IMR-90 (cell line): ENCODE results near the gene WFDC5. TPM values are rescaled to one million over a fixed set of nuclear protein-coding genes. Genes with fewer than 3 reads are reported as not detected.
A peak's percentile ranks its signal among the peaks of the same experiment; 100 is the strongest.

ENCODE experiments used
- ATAC-seq: fragments of 200-7000 bp; cut with Tn5 transposase; 2 replicates; pipeline ENCODE4 v1.9.1; 2020; ENCODE audit warnings: low read depth, mild to moderate bottlenecking, moderate library complexity
- BruUV-seq: library from RNA; stranded (reverse); fragments of 400-500 nt; replicated peaks from 2 replicates; lab custom pipeline; 2021; lab: Mats Ljungman, UMichigan
- CTCF ChIA-PET: fragments of 300-600 bp; formaldehyde crosslinking; extraction: SDS; loops from one replicate; lab custom pipeline; 2021; ENCODE audit warnings: antibody characterized with exemption; lab: Yijun Ruan, JAX
- POLR2A ChIA-PET: fragments of 300-600 bp; sonication (Branson Sonifier 250); formaldehyde crosslinking; loops from one replicate; lab custom pipeline; 2022; ENCODE audit warnings: antibody characterized with exemption; ENCODE audit not compliant: unreplicated experiment; lab: Charles Lee
- DNase-seq: peaks from one replicate; pipeline ENCODE4 v3.0.0; 2013
- H2AFZ ChIP-seq: replicated peaks from 2 replicates; pipeline ENCODE3; 2013; ENCODE audit warnings: low read length, mild to moderate bottlenecking; ENCODE audit not compliant: poor library complexity
- H2AK5ac ChIP-seq: 2 replicates; pipeline ENCODE4 v1.6.1; 2013; ENCODE audit warnings: low read depth, low read length, inconsistent platforms
- H2AK9ac ChIP-seq: replicated peaks from 2 replicates; pipeline ENCODE3; 2013; ENCODE audit warnings: mild to moderate bottlenecking, low read depth, low read length, moderate library complexity; ENCODE audit not compliant: poor library complexity
- H2BK120ac ChIP-seq: 2 replicates; pipeline ENCODE4 v1.6.1; 2013; ENCODE audit warnings: low read depth, low read length, inconsistent platforms
- H2BK15ac ChIP-seq: 3 replicates; pipeline ENCODE4 v1.6.1; 2013; ENCODE audit warnings: low read depth, low read length, inconsistent platforms
- H2BK20ac ChIP-seq: 2 replicates; pipeline ENCODE4 v1.6.1; 2013; ENCODE audit warnings: low read depth, mild to moderate bottlenecking, inconsistent platforms, low read length, moderate library complexity
- H2BK5ac ChIP-seq: 2 replicates; pipeline ENCODE4 v1.6.1; 2013; ENCODE audit warnings: mild to moderate bottlenecking, low read depth, low read length, inconsistent platforms; ENCODE audit not compliant: poor library complexity, severe bottlenecking
- H3K14ac ChIP-seq: replicated peaks from 2 replicates; pipeline ENCODE4 v1.6.1; 2013; ENCODE audit warnings: low read depth, low read length, inconsistent platforms
- H3K18ac ChIP-seq: 2 replicates; pipeline ENCODE4 v1.6.1; 2013; ENCODE audit warnings: low read depth, low read length, control low read depth
- H3K23ac ChIP-seq: 2 replicates; pipeline ENCODE4 v1.6.1; 2013; ENCODE audit warnings: low read depth, low read length, inconsistent platforms
- H3K27ac ChIP-seq: 2 replicates; pipeline ENCODE4 v1.5.1; 2013; ENCODE audit warnings: mild to moderate bottlenecking, control low read depth, low read length; ENCODE audit not compliant: insufficient read depth
- H3K27me3 ChIP-seq: 2 replicates; pipeline ENCODE4 v1.6.1; 2013; ENCODE audit warnings: low read length; ENCODE audit not compliant: control insufficient read depth, insufficient read depth
- H3K36me3 ChIP-seq: 2 replicates; pipeline ENCODE4 v1.6.1; 2013; ENCODE audit warnings: low read length, mixed read lengths; ENCODE audit not compliant: control insufficient read depth, insufficient read depth
- H3K4ac ChIP-seq: 2 replicates; pipeline ENCODE4 v1.6.1; 2013; ENCODE audit warnings: low read depth, low read length, inconsistent platforms
- H3K4me1 ChIP-seq: 2 replicates; pipeline ENCODE4 v1.6.1; 2013; ENCODE audit warnings: low read length, mixed read lengths; ENCODE audit not compliant: control insufficient read depth, insufficient read depth
- H3K4me2 ChIP-seq: 2 replicates; pipeline ENCODE4 v1.6.1; 2013; ENCODE audit warnings: low read depth, mild to moderate bottlenecking, control low read depth, low read length, moderate library complexity
- H3K4me3 ChIP-seq: 2 replicates; pipeline ENCODE4 v1.5.1; 2013; ENCODE audit warnings: low read depth, mild to moderate bottlenecking, control low read depth, low read length, moderate library complexity; ENCODE audit not compliant: insufficient read depth
- H3K56ac ChIP-seq: 2 replicates; pipeline ENCODE4 v1.6.1; 2013; ENCODE audit warnings: low read length, inconsistent platforms; ENCODE audit not compliant: insufficient read depth; ENCODE audit errors: extremely low read depth
- H3K79me1 ChIP-seq, 2 experiments: 2 replicates each; pipeline ENCODE4 v1.6.1; 2013; ENCODE audit warnings: low read length in 2 of 2, inconsistent platforms in 1 of 2, low read depth in 1 of 2
- H3K9ac ChIP-seq: 2 replicates; pipeline ENCODE4 v1.6.1; 2013; ENCODE audit warnings: low read depth, low read length, control low read depth
- H3K9me1 ChIP-seq: 2 replicates; pipeline ENCODE4 v1.6.1; 2013; ENCODE audit warnings: low read length, inconsistent platforms; ENCODE audit not compliant: insufficient read depth
- H3K9me3 ChIP-seq: 2 replicates; pipeline ENCODE4 v1.6.1; 2013; ENCODE audit warnings: low read length; ENCODE audit not compliant: control insufficient read depth, insufficient read depth
- H4K20me1 ChIP-seq: 2 replicates; pipeline ENCODE4 v1.6.1; 2013; ENCODE audit warnings: low read length, inconsistent platforms; ENCODE audit not compliant: insufficient read depth
- H4K5ac ChIP-seq: 2 replicates; pipeline ENCODE4 v1.6.1; 2013; ENCODE audit warnings: mild to moderate bottlenecking, low read depth, low read length, control low read depth
- H4K8ac ChIP-seq, 2 experiments: 2 replicates each; pipeline ENCODE4 v1.6.1; 2013; ENCODE audit warnings: low read depth in 2 of 2, low read length in 2 of 2, control low read depth in 1 of 2, inconsistent platforms in 1 of 2
- H4K91ac ChIP-seq: 2 replicates; pipeline ENCODE4 v1.6.1; 2013; ENCODE audit warnings: low read depth, low read length, inconsistent platforms; ENCODE audit not compliant: insufficient read depth
- BHLHE40 ChIP-seq: fragments of 150-350 bp; IDR thresholded peaks from 2 replicates; pipeline ENCODE4 v1.6.1; 2016; ENCODE audit warnings: mild to moderate bottlenecking, low read depth, low read length
- CEBPB ChIP-seq: IDR thresholded peaks from 2 replicates; pipeline ENCODE4 v1.6.1; 2012; ENCODE audit warnings: low read depth, low read length, improper control_type of control experiment
- CHD1 ChIP-seq: IDR thresholded peaks from 2 replicates; pipeline ENCODE4 v1.6.1; 2012; ENCODE audit warnings: low read depth, low read length, improper control_type of control experiment
- FOS ChIP-seq: fragments of 150-350 bp; IDR thresholded peaks from 2 replicates; pipeline ENCODE4 v1.6.1; 2016; ENCODE audit warnings: low read depth, low read length
- MAFK ChIP-seq: IDR thresholded peaks from 2 replicates; pipeline ENCODE4 v1.6.1; 2012; ENCODE audit warnings: low read depth, low read length, improper control_type of control experiment
- MAZ ChIP-seq: IDR thresholded peaks from 2 replicates; pipeline ENCODE4 v1.6.1; 2012; ENCODE audit warnings: low read depth, mild to moderate bottlenecking, low read length, improper control_type of control experiment, moderate library complexity, borderline replicate concordance
- MXI1 ChIP-seq: IDR thresholded peaks from 2 replicates; pipeline ENCODE4 v1.6.1; 2012; ENCODE audit warnings: low read depth, mild to moderate bottlenecking, low read length, moderate library complexity, borderline replicate concordance
- NFE2L2 ChIP-seq: fragments of 150-350 bp; IDR thresholded peaks from 2 replicates; pipeline ENCODE4 v1.6.1; 2016; ENCODE audit warnings: low read depth, mild to moderate bottlenecking, low read length
- POLR2A ChIP-seq: IDR thresholded peaks from 2 replicates; pipeline ENCODE4 v1.6.1; 2012; ENCODE audit warnings: mild to moderate bottlenecking, low read depth, low read length
- RAD21 ChIP-seq: IDR thresholded peaks from 2 replicates; pipeline ENCODE4 v1.6.1; 2012; ENCODE audit warnings: low read length, improper control_type of control experiment
- RCOR1 ChIP-seq: IDR thresholded peaks from 2 replicates; pipeline ENCODE4 v1.6.1; 2012; ENCODE audit warnings: mild to moderate bottlenecking, low read length, improper control_type of control experiment; ENCODE audit not compliant: insufficient replicate concordance
- RFX5 ChIP-seq: IDR thresholded peaks from 2 replicates; pipeline ENCODE4 v1.8.0; 2012; ENCODE audit warnings: low read depth, mild to moderate bottlenecking, low read length, moderate library complexity
- SMC3 ChIP-seq: fragments of 150-350 bp; IDR thresholded peaks from 2 replicates; pipeline ENCODE4 v1.6.1; 2016; ENCODE audit warnings: low read depth, mild to moderate bottlenecking, antibody characterized with exemption, low read length, moderate library complexity
- WGBS, 2 experiments: methylation state at CpG; one replicate each; pipeline versions ENCODE4 v1.1.5 to v1.1.7; 2013; ENCODE audit warnings: missing lambda C conversion rate in 2 of 2; ENCODE audit not compliant: insufficient read length in 1 of 2; ENCODE audit errors: extremely low coverage in 2 of 2; 5-methylcytosine and 5-hydroxymethylcytosine counted together
- dilution Hi-C: fragments of 300-500 bp; cut with HindIII; formaldehyde crosslinking; loops from one replicate; pipeline ENCODE4 v1.14.3; 2018; ENCODE audit warnings: low sequenced_read_pairs; ENCODE audit not compliant: unreplicated experiment
- in situ Hi-C: fragments of 300-500 bp; cut with MboI; formaldehyde crosslinking; loops from 3 replicates; pipeline ENCODE4 v1.14.3; 2019; ENCODE audit warnings: low sequenced_read_pairs, inconsistent platforms, mixed read lengths
- intact Hi-C: fragments of 100-400 bp; cut with micrococcal nuclease; formaldehyde crosslinking; loops from 2 replicates; pipeline ENCODE4 v1.10.0; 2022
- polyA plus RNA-seq, 3 experiments: library from polyadenylated mRNA; depleted of rRNA; stranded (reverse); fragments of >200 nt; gene quantifications; 2 replicates each; pipeline ENCODE4 v1.2.3, GENCODE V29; 2012; ENCODE audit warnings: low replicate concordance in 1 of 3
- total RNA-seq: library from RNA; depleted of rRNA; stranded (reverse); fragments of >200 nt; gene quantifications from 2 replicates; pipeline ENCODE4 v1.2.3, GENCODE V29; 2012
- TF ChIP-seq, protein P1 (sequence below): fragments of 150-350 bp; IDR thresholded peaks from 2 replicates; pipeline ENCODE4 v1.6.1; 2017; ENCODE audit warnings: mild to moderate bottlenecking, antibody characterized with exemption, low read length, low read depth
- TF ChIP-seq, protein P2 (sequence below): conservative IDR thresholded peaks from 2 replicates; pipeline ENCODE4 v1.5.1; 2012; ENCODE audit warnings: mild to moderate bottlenecking, low read depth, low read length, improper control_type of control experiment
- TF ChIP-seq, protein P3 (sequence below): fragments of 150-350 bp; IDR thresholded peaks from 2 replicates; pipeline ENCODE4 v1.6.1; 2016; ENCODE audit warnings: low read depth, mild to moderate bottlenecking, low read length, moderate library complexity, borderline replicate concordance

The WFDC5 gene
- total and polyA plus RNA-seq, 2 of the 4 experiments (the other 2 are of a cell fraction), result not detected

DNA sequence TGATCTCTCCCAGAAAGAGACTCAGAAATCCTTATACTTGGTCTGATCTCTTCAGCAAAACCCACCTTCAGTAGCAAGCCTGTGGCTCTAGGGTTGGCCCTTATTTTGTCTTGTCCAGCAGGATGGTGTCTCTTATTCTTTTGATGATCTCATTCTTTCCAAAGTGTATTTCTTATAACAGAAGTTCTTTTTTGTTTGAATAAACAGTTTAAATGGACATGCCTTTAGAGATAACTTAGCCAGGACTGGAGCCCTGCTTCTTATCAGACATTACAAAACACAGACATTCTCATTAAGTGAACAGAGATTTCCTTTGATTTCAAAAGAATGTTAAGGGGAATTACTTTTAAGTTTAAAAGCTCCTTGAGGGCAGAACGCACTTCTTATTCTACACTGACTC is 45.7 kb downstream of the WFDC5 start:
- H2AK5ac ChIP-seq, result no peak overlapping the region
- H3K9me1 ChIP-seq, result peaks cover 6% of the 10 kb centered on the region
- no TSS peak for BruUV-seq
- 0 out of 2 replicates have a peak overlapping the region, but pooled peaks have one; percentile 35 for H3K56ac ChIP-seq
- H3K4me2 ChIP-seq, result peak overlapping the region; percentile 24; the same call in 1 of the 2 replicates
- H3K23ac ChIP-seq, result no peak overlapping the region
- no peak overlapping the region for H2AFZ ChIP-seq
- H3K79me1 ChIP-seq, result peaks cover 13 to 18% of the 10 kb centered on the region in 2 experiments; a peak in 3 of 4 replicates
- in situ Hi-C loops (no loop called here), dilution Hi-C loops (no loop called here), intact Hi-C loops (no loop called here)
- no peak overlapping the region; the same call in 1 of the 2 replicates for H4K91ac ChIP-seq
- H2AK9ac ChIP-seq, result no peak overlapping the region
- peak overlapping the region; percentile 9; the same call in 1 of the 3 replicates for H2BK15ac ChIP-seq
- ATAC-seq (peak; percentile 67), DNase-seq (no peak)
- H3K4me1 ChIP-seq, result peaks cover 19% of the 10 kb centered on the region; the same call in 1 of the 2 replicates
- H3K9ac ChIP-seq, result no peak overlapping the region
- peak overlapping the region; percentile 97; the same call in 1 of the 2 replicates for H3K18ac ChIP-seq
- no CpG with 5 or more reads among the region's 1 CpG for WGBS, 2 experiments
- no peak overlapping the region for H3K14ac ChIP-seq
- ChIA-PET CTCF (no interaction called here), POLR2A (no interaction called here)
- no peak overlapping the region for H3K27ac ChIP-seq
- H3K9me3 ChIP-seq, result no peaks in the 10 kb centered on the region
- no peak overlapping the region for H3K4ac ChIP-seq
- H4K8ac ChIP-seq, result no peak overlapping the region; a peak in 1 of 4 replicates
- no peak overlapping the region for H2BK120ac ChIP-seq
- no peak overlapping the region for H2BK20ac ChIP-seq
- peak overlapping the region; percentile 94; the same call in 1 of the 2 replicates for H4K5ac ChIP-seq
- peaks cover under 1% of the 10 kb centered on the region for H3K36me3 ChIP-seq
- no peaks in the 10 kb centered on the region for H3K27me3 ChIP-seq
- H4K20me1 ChIP-seq, result no peaks in the 10 kb centered on the region
- H3K4me3 ChIP-seq, result no peak overlapping the region
- TF ChIP-seq SMC3 (no peak), NFE2L2 (no peak), FOS (no peak), RAD21 (no peak), CEBPB (no peak), MAFK (no peak), RFX5 (no peak), RCOR1 (no peak), CHD1 (no peak), MAZ (no peak), MXI1 (no peak), POLR2A (no peak), BHLHE40 (no peak)
- TF ChIP-seq, protein P1, sequence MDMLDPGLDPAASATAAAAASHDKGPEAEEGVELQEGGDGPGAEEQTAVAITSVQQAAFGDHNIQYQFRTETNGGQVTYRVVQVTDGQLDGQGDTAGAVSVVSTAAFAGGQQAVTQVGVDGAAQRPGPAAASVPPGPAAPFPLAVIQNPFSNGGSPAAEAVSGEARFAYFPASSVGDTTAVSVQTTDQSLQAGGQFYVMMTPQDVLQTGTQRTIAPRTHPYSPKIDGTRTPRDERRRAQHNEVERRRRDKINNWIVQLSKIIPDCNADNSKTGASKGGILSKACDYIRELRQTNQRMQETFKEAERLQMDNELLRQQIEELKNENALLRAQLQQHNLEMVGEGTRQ, result no peak
- TF ChIP-seq, protein P2, sequence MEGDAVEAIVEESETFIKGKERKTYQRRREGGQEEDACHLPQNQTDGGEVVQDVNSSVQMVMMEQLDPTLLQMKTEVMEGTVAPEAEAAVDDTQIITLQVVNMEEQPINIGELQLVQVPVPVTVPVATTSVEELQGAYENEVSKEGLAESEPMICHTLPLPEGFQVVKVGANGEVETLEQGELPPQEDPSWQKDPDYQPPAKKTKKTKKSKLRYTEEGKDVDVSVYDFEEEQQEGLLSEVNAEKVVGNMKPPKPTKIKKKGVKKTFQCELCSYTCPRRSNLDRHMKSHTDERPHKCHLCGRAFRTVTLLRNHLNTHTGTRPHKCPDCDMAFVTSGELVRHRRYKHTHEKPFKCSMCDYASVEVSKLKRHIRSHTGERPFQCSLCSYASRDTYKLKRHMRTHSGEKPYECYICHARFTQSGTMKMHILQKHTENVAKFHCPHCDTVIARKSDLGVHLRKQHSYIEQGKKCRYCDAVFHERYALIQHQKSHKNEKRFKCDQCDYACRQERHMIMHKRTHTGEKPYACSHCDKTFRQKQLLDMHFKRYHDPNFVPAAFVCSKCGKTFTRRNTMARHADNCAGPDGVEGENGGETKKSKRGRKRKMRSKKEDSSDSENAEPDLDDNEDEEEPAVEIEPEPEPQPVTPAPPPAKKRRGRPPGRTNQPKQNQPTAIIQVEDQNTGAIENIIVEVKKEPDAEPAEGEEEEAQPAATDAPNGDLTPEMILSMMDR, result no peak
- TF ChIP-seq, protein P3, sequence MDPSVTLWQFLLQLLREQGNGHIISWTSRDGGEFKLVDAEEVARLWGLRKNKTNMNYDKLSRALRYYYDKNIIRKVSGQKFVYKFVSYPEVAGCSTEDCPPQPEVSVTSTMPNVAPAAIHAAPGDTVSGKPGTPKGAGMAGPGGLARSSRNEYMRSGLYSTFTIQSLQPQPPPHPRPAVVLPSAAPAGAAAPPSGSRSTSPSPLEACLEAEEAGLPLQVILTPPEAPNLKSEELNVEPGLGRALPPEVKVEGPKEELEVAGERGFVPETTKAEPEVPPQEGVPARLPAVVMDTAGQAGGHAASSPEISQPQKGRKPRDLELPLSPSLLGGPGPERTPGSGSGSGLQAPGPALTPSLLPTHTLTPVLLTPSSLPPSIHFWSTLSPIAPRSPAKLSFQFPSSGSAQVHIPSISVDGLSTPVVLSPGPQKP, result no peak
- H2BK5ac ChIP-seq, result peak overlapping the region; percentile 86
